GM12891 (cell line): Measurements from ENCODE around the gene BAIAP2L2.

ENCODE experiments used
- DNase-seq: peaks from one replicate; pipeline ENCODE4 v3.0.0; 2011; ENCODE audit warnings: low spot score; ENCODE audit not compliant: insufficient read length
- FAIRE-seq: peaks from 2 replicates; lab custom pipeline; 2011; peaks lifted over from hg19 to GRCh38; lab: Jason Lieb, UNC
- PAX5 ChIP-seq: IDR thresholded peaks from 2 replicates; pipeline ENCODE4 v1.6.1; 2011; ENCODE audit warnings: low read length, moderate library complexity, mild to moderate bottlenecking; ENCODE audit not compliant: insufficient read depth, severe bottlenecking
- POLR2A ChIP-seq: IDR thresholded peaks from 2 replicates; pipeline ENCODE4 v1.6.1; 2011; ENCODE audit warnings: low read depth, low read length, control low read depth
- POLR2AphosphoS5 ChIP-seq: IDR thresholded peaks from 2 replicates; pipeline ENCODE4 v1.6.1; 2011; ENCODE audit warnings: low read depth, low read length, control low read depth
- POU2F2 ChIP-seq: IDR thresholded peaks from 2 replicates; pipeline ENCODE4 v1.6.1; 2011; ENCODE audit warnings: low read depth, mild to moderate bottlenecking, control low read depth, low read length, moderate library complexity
- SPI1 ChIP-seq: IDR thresholded peaks from 2 replicates; pipeline ENCODE4 v1.6.1; 2011; ENCODE audit warnings: low read depth, low read length, control low read depth
- TAF1 ChIP-seq: IDR thresholded peaks from 2 replicates; pipeline ENCODE4 v1.6.1; 2011; ENCODE audit warnings: low read depth, low read length, control low read depth

Gene BAIAP2L2

DNA sequence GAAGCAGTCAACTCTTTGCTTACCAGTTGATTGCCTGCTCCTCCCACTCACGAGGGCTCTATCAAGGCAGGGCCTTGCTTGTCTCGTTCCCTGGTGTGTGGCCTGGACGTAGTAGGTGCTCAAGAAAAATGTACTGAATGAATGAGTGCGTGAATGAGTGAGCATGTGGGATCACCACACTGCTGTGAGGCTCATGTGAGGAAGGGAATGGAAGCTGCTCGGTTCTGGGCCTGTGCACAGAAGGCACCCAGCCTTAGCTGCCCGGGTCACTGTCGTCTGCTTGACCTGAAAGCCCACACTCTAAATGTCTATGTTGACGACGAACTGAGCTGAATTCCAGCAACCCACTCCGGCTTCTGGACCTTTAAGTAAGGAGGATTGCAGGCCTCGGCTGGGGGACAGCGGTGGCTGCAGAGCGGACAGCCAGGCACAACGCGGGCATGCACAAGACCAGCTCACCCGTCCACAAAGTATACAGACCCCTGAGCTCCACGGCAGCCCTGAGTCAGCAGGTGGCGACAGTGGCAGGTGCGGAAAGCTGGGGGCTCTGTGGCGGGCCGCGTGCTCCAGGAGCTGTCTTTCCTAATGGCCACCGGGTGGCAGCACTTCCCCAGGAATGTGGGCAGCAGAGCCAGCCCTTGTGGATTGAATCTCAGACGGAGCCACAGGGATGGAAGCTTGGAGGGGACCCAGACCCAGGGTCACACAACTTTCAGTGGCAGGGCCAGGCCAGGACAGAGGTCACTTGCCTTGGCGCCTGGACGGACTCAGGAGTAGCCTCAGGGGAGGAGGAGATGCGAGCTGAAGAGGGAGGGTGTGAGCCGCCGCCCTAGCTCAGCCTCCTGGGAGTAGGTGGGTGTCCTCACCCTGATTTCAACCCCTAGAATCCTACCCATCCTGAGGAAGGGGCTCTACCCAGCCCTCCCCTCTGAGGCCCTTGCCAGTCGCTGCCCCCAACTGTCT is 58.3 kb downstream of the BAIAP2L2 start:
- FAIRE-seq, result peak; percentile 98

DNA sequence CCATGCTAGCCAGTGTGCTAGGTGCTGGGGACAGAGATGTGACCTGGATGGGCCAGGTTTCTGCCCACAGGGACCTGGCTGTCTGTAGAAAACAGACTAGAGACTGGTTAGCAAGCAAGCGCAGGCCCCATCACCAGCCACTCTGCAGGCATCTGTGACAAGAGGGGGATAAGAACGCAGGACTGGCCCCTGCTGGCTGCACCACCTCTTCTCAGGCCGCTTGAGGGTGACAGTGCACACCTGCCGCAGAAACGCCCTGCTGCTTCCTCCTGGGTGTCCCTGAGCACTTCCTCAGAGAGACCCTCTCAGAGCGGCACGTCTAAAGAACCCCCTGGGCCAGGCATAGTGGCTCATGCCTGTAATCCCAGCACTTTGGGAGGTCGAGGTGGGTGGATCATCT is 59.2 kb downstream of the BAIAP2L2 start:
- no peak for TF ChIP-seq SPI1
- no peak for TF ChIP-seq POU2F2
- no peak for TF ChIP-seq PAX5
- TF ChIP-seq POLR2A, result no peak
- no peak for TF ChIP-seq POLR2AphosphoS5
- TF ChIP-seq TAF1, result no peak
- DNase-seq (no peak), FAIRE-seq (no peak)

More for the DNA sequence above, 58.3 kb downstream of the BAIAP2L2 start:
- TF ChIP-seq TAF1 (no peak), POU2F2 (0 out of 2 replicates have a peak, but pooled peaks have one; percentile 32)
- peak; percentile 91 for DNase-seq

DNA sequence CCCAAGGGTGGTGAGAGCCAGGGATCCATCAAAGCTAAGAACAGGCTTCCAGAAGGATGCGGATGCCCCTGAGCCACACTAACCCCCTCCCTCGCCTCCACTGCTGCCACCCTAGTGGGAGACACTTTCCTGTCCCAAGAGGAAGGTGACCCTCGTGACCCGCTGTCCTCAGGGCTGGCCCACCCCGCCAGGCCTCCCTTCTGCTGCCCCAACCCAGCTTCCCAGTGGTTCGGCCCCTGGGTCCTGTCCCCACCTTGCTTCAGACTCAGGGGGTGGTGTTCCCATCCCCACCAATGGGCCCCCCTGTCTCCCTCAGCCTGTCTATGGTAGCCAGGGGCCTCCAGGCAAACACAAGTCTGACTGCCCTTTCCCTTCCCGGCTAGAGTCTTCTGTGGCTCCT is 59.8 kb downstream of the BAIAP2L2 start:
- no peak for DNase-seq
- FAIRE-seq, result no peak
- TF ChIP-seq PAX5, result no peak
- no peak for TF ChIP-seq SPI1
- TF ChIP-seq POLR2A, result no peak
- no peak for TF ChIP-seq POU2F2
- TF ChIP-seq POLR2AphosphoS5, result no peak
- no peak for TF ChIP-seq TAF1

DNA sequence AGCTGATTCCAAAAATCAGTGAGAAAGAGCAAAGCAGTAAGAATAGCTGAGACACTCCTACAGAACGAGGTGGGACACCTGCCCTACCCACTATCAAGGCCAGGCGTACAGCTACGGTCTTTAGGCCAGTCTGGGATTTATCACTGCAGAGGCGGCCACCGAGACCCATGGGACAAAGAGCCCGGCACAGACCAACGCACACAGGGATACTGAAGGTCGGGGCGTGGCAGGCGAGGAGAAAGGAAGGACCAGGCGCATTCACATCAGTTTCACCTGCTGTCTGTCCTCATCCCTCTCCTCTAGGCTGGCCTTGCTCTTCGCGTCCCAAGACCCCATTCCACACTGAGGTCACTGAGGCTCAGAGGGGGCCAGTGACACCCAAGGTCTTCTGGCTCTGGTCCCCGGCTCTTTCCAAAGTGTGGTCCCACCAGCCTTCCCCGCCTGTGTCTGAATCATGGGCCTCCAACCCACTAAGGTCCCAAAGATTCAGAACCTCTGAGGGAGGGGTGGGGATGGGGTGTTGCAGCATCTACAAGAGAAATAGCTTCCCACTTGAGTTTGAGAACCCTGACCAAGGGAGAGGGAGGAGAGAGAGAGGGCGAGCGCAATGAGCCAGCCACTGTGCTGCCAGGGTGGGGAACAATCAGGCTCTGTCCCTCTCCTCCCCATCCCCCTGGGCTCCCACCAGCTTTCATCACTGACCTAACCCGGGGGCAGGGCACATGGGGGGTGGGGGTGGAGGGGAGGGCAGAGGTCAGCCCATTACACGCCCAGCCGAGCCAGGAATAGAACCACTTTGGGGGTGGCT is 60.5 kb downstream of the BAIAP2L2 start:
- DNase-seq (no peak), FAIRE-seq (no peak)
- TF ChIP-seq POU2F2 (no peak), SPI1 (no peak), TAF1 (no peak), PAX5 (no peak), POLR2A (no peak), POLR2AphosphoS5 (no peak)

DNA sequence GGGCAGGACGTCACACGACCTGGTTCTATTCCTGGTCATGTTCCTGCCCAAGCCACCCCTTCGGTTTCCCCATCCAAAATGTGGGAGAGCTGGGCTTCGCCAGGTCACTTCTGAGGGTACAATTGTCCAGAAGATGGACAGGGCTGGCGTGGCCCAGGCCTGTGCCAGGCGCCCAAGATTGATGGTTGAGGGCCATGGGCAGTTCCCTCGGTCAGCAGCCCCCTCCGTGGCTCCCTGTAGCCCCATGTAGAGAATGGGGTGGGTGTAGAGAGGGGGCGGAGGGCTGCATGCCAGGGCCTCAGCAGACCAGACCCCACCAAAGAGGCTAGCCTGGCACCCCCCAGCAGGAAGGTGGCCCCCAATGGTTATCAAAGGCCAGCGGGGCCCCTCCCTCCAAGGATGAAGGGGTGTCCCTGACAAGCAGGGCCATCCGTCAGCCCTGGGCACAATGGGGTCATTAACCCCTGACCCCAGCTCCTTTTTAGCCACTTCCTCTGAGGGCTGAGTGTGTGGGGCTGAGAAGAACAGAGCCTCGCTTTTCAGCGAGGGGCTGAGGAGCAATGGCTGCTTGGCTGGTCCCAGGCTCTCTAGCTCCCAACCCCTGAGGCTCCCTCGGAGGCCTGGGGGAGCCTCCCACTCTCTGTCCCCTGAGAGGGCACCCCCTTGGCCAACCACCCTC is 64.3 kb downstream of the BAIAP2L2 start:
- no peak for FAIRE-seq
- no peak for TF ChIP-seq POU2F2
- TF ChIP-seq POLR2AphosphoS5, result no peak
- TF ChIP-seq TAF1, result no peak
- no peak for DNase-seq

DNA sequence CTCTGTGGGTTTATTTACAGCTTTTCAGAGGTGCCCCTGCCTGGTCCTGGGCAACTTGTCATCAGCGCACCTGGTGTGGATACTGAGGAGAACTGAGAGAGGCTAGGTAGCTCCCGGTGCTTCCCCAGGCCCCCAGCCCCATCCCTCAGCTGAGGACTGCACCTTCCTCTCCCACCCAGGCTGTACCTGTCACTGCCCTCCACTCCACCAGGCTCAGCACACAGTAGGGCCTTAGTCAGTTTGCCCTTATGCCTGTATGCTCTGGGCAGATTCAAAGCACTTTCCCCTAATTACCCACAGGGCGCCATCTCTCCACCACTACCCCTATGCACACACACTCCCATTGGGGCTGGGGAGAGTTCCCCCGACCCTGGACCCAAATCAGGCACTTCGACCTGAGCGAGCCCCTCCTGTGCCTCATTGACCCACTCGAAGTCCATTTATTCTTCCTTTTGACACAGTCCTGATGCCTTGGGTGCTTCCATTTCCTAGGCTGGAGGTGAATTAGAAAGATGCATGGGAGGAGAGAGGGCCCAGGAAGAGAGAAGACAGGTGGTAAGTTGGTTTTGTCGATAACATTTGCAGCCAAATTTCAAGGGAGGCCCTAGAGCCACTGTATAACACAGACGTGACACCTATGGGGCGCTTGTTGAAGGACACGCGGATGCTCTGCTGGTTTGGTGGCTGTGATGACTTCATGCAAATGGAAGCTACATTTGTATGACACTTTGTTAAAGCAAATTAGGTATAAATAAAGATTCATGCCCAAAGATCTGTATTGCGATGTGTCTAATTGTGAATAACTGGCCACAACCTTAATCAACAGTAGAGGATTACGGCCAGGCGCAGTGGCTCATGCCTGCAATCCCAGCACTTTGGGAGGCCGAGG is 67.1 kb downstream of the BAIAP2L2 start:
- no peak for DNase-seq
- TF ChIP-seq POLR2AphosphoS5 (no peak), PAX5 (no peak), SPI1 (no peak), TAF1 (no peak), POU2F2 (no peak), POLR2A (no peak)
- no peak for FAIRE-seq

DNA sequence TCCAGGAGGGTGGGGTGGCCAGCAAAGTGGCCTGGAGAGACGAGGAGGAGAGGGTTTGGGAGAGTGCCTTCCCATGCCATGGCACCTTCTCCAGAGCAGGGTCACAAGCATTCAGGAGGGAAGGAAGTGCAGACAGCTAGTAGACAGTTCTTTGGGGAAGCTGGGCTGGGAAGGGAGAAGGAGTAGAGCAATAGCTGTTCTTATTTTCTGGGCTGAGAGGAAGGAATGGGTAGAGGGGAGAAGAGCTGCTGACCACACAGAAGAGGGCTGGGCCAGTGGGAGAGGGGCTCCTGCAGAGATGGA is 68.0 kb downstream of the BAIAP2L2 start:
- FAIRE-seq (no peak), DNase-seq (no peak)
- no peak for TF ChIP-seq POLR2A
- no peak for TF ChIP-seq PAX5
- TF ChIP-seq POLR2AphosphoS5, result no peak
- no peak for TF ChIP-seq TAF1

DNA sequence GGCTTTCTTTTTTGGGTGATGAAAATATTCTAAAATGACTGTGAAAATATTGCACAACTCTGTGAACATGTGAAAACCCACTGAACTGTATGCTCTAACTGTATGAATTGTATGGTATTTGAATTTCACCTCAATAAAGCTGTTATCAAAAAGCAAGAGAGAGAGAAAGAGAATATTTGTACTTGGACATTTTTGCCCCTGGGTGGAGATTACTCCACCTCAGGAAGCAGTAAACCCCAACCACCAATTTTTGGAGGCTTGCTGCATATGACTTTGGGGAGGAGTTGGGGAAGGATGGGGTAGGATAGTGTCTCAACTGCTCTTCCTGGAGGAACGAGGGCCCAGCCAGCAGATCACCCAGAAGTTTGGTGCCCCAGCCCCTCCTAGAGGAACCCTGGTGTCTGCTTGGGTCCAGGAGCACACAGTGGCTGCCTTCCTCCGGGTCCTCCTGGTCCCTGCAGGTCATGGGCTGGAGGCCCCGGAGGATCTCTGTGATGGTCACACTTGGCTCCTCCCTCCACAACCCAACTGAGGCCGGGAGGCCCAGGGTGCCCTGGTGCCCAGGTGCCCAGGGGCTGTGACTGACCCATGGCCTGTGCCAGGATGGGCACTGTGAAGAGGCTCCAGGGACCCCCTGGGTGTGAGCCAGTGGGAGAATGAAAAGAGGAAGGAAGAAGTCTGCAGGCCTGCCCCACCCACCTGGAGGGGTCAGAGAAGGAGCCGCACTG is 68.6 kb downstream of the BAIAP2L2 start:
- TF ChIP-seq POLR2A, result no peak
- no peak for TF ChIP-seq PAX5
- no peak for TF ChIP-seq TAF1
- TF ChIP-seq SPI1, result no peak
- no peak for TF ChIP-seq POU2F2
- TF ChIP-seq POLR2AphosphoS5, result no peak
- DNase-seq (no peak), FAIRE-seq (no peak)
